ENCODE measurements around the gene PGM2L1. TPM values are rescaled to one million over a fixed set of nuclear protein-coding genes. Genes with fewer than 3 reads are reported as not detected.

The PGM2L1 gene
- total and polyA plus RNA-seq, 2 of the 13 experiments (the other 11 are each of a cell fraction or from before 2014, with no cell fraction given), result 0.57 to 1.2 TPM

- no peak for TF ChIP-seq BCLAF1 (IDR thresholded peaks at IDR 0.05)
- TF ChIP-seq ZBTB2 (CRISPR knock-in tag; IDR thresholded peaks at IDR 0.05; ENCODE audit: low read depth), result no peak
These were observed 561 bp downstream of the PGM2L1 start (continued) for GRCh38 chr11:74397501-74398243.

GRCh38 chr11:74392256-74392655 is 6.0 kb downstream of the PGM2L1 start:
- intact Hi-C loops (cut with micrococcal nuclease; ENCODE audit: unreplicated experiment), result no loop called here
- H3K27ac ChIP-seq (ENCODE audit: extremely low read length, insufficient read depth, low read length), result no peak overlapping the region
- no peaks in the 10 kb centered on the region for H3K79me2 ChIP-seq (ENCODE audit: insufficient read depth, low read length)
- WGBS (ENCODE audit: low lambda C conversion rate), result 93% methylated on average over 8 of the region's 8 CpGs
- FAIRE-seq (no peak), DNase-seq (ENCODE audit: low spot score) (no peak), ATAC-seq (no peak)
- no peaks in the 10 kb centered on the region for H4K20me1 ChIP-seq (ENCODE audit: insufficient read depth, low read length)
- no peak overlapping the region for H3K9ac ChIP-seq (ENCODE audit: insufficient read depth, low read depth, low read length)
- CTCF ChIA-PET (ENCODE audit: low intra/inter-chr PET ratio, low total read pairs), result no interaction called here
- no peaks in the 10 kb centered on the region for H3K27me3 ChIP-seq (ENCODE audit: control insufficient read depth in 1 of 2, insufficient read depth in 2 of 2, low read length in 2 of 2)
- no peak overlapping the region for H3K4me3 ChIP-seq (replicated peaks in 1 of 3; ENCODE audit: insufficient read depth in 1 of 3, low read depth in 2 of 3, low read length in 3 of 3)
- no peak overlapping the region for H3K4me2 ChIP-seq (ENCODE audit: low read depth, low read length)
- POLR2A ChIA-PET, result no interaction called here
- H3K4me1 ChIP-seq (ENCODE audit: insufficient read depth, low read length), result 0 out of 2 replicates have a peak, but pooled peaks cover 4% of the 10 kb centered on the region
- no peaks in the 10 kb centered on the region for H3K9me3 ChIP-seq (ENCODE audit: low read length)
- TF ChIP-seq FIP1L1 (IDR thresholded peaks at IDR 0.05; ENCODE audit: borderline replicate concordance, insufficient read depth, low read depth, low read length) (no peak), ASH2L (IDR thresholded peaks at IDR 0.05; ENCODE audit: insufficient read length, low read depth, low read length) (no peak), ZNF230 (CRISPR knock-in tag; IDR thresholded peaks at IDR 0.05) (no peak)
- no peak overlapping the region for H2AFZ ChIP-seq (ENCODE audit: low read length)
- BruUV-seq (replicated peaks), result no TSS peak
- in situ Hi-C loops (cut with HindIII; ENCODE audit: extremely low pct_ligation_motif_present, low pct_unique_long_range_greater_than_20kb), result loop anchor here (10.0 kb wide), 1 partner anchor 53 kb away; no protein-coding TSS in a partner anchor
- no peaks in the 10 kb centered on the region for H3K36me3 ChIP-seq (replicated peaks in 1 of 2; ENCODE audit: control insufficient read depth in 1 of 2, insufficient read depth in 2 of 2, low read length in 2 of 2)
